HK-2 (cell line): ENCODE results near the gene PNPLA2.
A peak's percentile ranks its signal among the peaks of the same experiment; 100 is the strongest.

Experiments used
- DNase-seq: peaks from one replicate; pipeline ENCODE4 v3.0.0-alpha.2; 2018; ENCODE audit not compliant: unreplicated experiment

PNPLA2 gene

GRCh38 chr11:815675-816432, 2.9 kb upstream of the PNPLA2 start:
- DNase-seq, result no peak

GRCh38 chr11:816433-816779, 2.3 kb upstream of the PNPLA2 start:
- DNase-seq, result no peak

GRCh38 chr11:819129-819931, 616 bp downstream of the PNPLA2 start:
- DNase-seq, result peak; percentile 83

- DNase-seq, result peak; percentile 76
These were observed 1.4 kb downstream of the PNPLA2 start for GRCh38 chr11:819943-820649.

GRCh38 chr11:820655-821511, 2.2 kb downstream of the PNPLA2 start:
- DNase-seq, result peak; percentile 67

GRCh38 chr11:821512-822371, 3.0 kb downstream of the PNPLA2 start:
- DNase-seq, result no peak

- no peak for DNase-seq
These were observed 5.0 kb downstream of the PNPLA2 start for GRCh38 chr11:823441-824291.

GRCh38 chr11:824292-824880, 5.7 kb downstream of the PNPLA2 start:
- DNase-seq, result no peak

GRCh38 chr11:824942-825341, 6.2 kb downstream of the PNPLA2 start:
- DNase-seq, result no peak

GRCh38 chr11:825366-826226, 6.9 kb downstream of the PNPLA2 start:
- DNase-seq, result no peak

- no peak for DNase-seq
These were observed 7.5 kb downstream of the PNPLA2 start for GRCh38 chr11:826227-826621.

GRCh38 chr11:826836-827145, 8.1 kb downstream of the PNPLA2 start:
- DNase-seq, result no peak

- DNase-seq, result no peak
These were observed 8.6 kb downstream of the PNPLA2 start for GRCh38 chr11:827146-827896.

- no peak for DNase-seq
These were observed 9.1 kb downstream of the PNPLA2 start, which contains the start of gene CRACR2B for GRCh38 chr11:827897-828192. Gene CRACR2B, plus strand, starts transcription at chr11:827919. Its CDS starts 689 bp downstream, at chr11:828608.

- no peak for DNase-seq
These were observed 9.9 kb downstream of the PNPLA2 start for GRCh38 chr11:828506-829175.

GRCh38 chr11:829176-829846, 10.6 kb downstream of the PNPLA2 start:
- peak; percentile 72 for DNase-seq

- no peak for DNase-seq
These were observed 11.2 kb downstream of the PNPLA2 start for GRCh38 chr11:829847-830294.
